ENCODE data around the gene MYOM1. TPM values are rescaled to one million over a fixed set of nuclear protein-coding genes. Genes with fewer than 3 reads are reported as not detected.

The MYOM1 gene
- total RNA-seq, 2 experiments from 2014 or later: 0.74 to 1.5 TPM

GRCh38 chr18:3054214-3054613 is 165.6 kb downstream of the MYOM1 start:
- peaks cover 58% of the 10 kb centered on the region for H3K4me1 Mint-ChIP-seq (ENCODE audit: low read depth)
- DNase-seq (no peak), ATAC-seq (ENCODE audit: poor library complexity) (no peak)
- ChIA-PET POLR2A (interaction anchor here (0.6 kb wide), 1 partner anchor 57 kb away, joined by 3 read pairs; no protein-coding TSS in a partner anchor), CTCF (no interaction called here)
- no peaks in the 10 kb centered on the region for H3K36me3 Mint-ChIP-seq (ENCODE audit: low read depth)
- no peak overlapping the region for H3K27ac ChIP-seq (ENCODE audit: low read depth in 1 of 2, low read length in 2 of 2)
- no peaks in the 10 kb centered on the region for H3K27me3 Mint-ChIP-seq
- no peaks in the 10 kb centered on the region for H3K36me3 ChIP-seq (ENCODE audit: insufficient read depth, low read length)
- H3K27me3 ChIP-seq (ENCODE audit: control insufficient read depth in 1 of 2, insufficient read depth in 2 of 2, low read length in 2 of 2): no peaks in the 10 kb centered on the region
- H3K9me3 ChIP-seq (ENCODE audit: control insufficient read depth in 1 of 2, insufficient read depth in 1 of 2, low read length in 2 of 2): no peaks in the 10 kb centered on the region
- H3K4me1 ChIP-seq (ENCODE audit: insufficient read depth, low read length): peaks cover 45% of the 10 kb centered on the region
- H3K4me3 ChIP-seq (ENCODE audit: low read length): no peak overlapping the region
- intact Hi-C loops (cut with DNase I, micrococcal nuclease): no loop called here
- H3K27ac Mint-ChIP-seq: no peak overlapping the region
- no peak for TF ChIP-seq CTCF (IDR thresholded peaks at IDR 0.05)
- H3K4me3 Mint-ChIP-seq: no peak overlapping the region
- H3K9me3 Mint-ChIP-seq: no peaks in the 10 kb centered on the region

- POLR2A ChIA-PET: interaction anchor here (1.0 kb wide), 1 partner anchor 8 kb away, joined by 3 read pairs; no protein-coding TSS in a partner anchor
- Histone ChIP-seq H3K4me1 (ENCODE audit: insufficient read depth, low read length) (peaks cover 35% of the 10 kb centered on the region), H3K4me3 (ENCODE audit: low read length) (no peak overlapping the region), H3K9me3 (ENCODE audit: control insufficient read depth in 1 of 2, insufficient read depth in 1 of 2, low read length in 2 of 2) (no peaks in the 10 kb centered on the region), H3K27me3 (ENCODE audit: control insufficient read depth in 1 of 2, insufficient read depth in 2 of 2, low read length in 2 of 2) (no peaks in the 10 kb centered on the region), H3K36me3 (ENCODE audit: insufficient read depth, low read length) (no peaks in the 10 kb centered on the region), H3K27ac (ENCODE audit: low read depth in 1 of 2, low read length in 2 of 2) (no peak overlapping the region)
- Mint-ChIP-seq H3K27ac (no peak overlapping the region), H3K9me3 (no peaks in the 10 kb centered on the region), H3K36me3 (ENCODE audit: low read depth) (no peaks in the 10 kb centered on the region), H3K4me3 (no peak overlapping the region), H3K4me1 (ENCODE audit: low read depth) (peaks cover 50% of the 10 kb centered on the region), H3K27me3 (no peaks in the 10 kb centered on the region)
- intact Hi-C loops (cut with DNase I, micrococcal nuclease): no loop called here
- ATAC-seq (ENCODE audit: poor library complexity) (no peak), DNase-seq (no peak)
- CTCF ChIA-PET: no interaction called here
- no peak for TF ChIP-seq CTCF (IDR thresholded peaks at IDR 0.05)
These were observed 166.7 kb downstream of the MYOM1 start for GRCh38 chr18:3053081-3053480.

GRCh38 chr18:3052411-3052758 is 167.4 kb downstream of the MYOM1 start:
- Mint-ChIP-seq H3K4me3 (peak overlapping the region; percentile 13), H3K27ac (peak overlapping the region; percentile 62), H3K27me3 (no peaks in the 10 kb centered on the region), H3K36me3 (ENCODE audit: low read depth) (no peaks in the 10 kb centered on the region), H3K4me1 (ENCODE audit: low read depth) (peaks cover 46% of the 10 kb centered on the region), H3K9me3 (no peaks in the 10 kb centered on the region)
- Histone ChIP-seq H3K36me3 (ENCODE audit: insufficient read depth, low read length) (no peaks in the 10 kb centered on the region), H3K4me3 (ENCODE audit: low read length) (no peak overlapping the region), H3K27me3 (ENCODE audit: control insufficient read depth in 1 of 2, insufficient read depth in 2 of 2, low read length in 2 of 2) (no peaks in the 10 kb centered on the region), H3K27ac (ENCODE audit: low read depth in 1 of 2, low read length in 2 of 2) (peak overlapping the region in 1 of 2 donors; percentile 13), H3K9me3 (ENCODE audit: control insufficient read depth in 1 of 2, insufficient read depth in 1 of 2, low read length in 2 of 2) (no peaks in the 10 kb centered on the region), H3K4me1 (ENCODE audit: insufficient read depth, low read length) (peaks cover 28% of the 10 kb centered on the region)
- TF ChIP-seq CTCF (IDR thresholded peaks at IDR 0.05): no peak
- ATAC-seq (ENCODE audit: poor library complexity) (peak; percentile 14), DNase-seq (no peak)
- ChIA-PET CTCF (no interaction called here), POLR2A (interaction anchor here (1.0 kb wide), 1 partner anchor 9 kb away, joined by 3 read pairs; no protein-coding TSS in a partner anchor)
- intact Hi-C loops (cut with DNase I, micrococcal nuclease): no loop called here

Measured in CD4-positive, alpha-beta T cell (primary cell).